Measurements from ENCODE around the gene HS2ST1.

HS2ST1 gene

DNA sequence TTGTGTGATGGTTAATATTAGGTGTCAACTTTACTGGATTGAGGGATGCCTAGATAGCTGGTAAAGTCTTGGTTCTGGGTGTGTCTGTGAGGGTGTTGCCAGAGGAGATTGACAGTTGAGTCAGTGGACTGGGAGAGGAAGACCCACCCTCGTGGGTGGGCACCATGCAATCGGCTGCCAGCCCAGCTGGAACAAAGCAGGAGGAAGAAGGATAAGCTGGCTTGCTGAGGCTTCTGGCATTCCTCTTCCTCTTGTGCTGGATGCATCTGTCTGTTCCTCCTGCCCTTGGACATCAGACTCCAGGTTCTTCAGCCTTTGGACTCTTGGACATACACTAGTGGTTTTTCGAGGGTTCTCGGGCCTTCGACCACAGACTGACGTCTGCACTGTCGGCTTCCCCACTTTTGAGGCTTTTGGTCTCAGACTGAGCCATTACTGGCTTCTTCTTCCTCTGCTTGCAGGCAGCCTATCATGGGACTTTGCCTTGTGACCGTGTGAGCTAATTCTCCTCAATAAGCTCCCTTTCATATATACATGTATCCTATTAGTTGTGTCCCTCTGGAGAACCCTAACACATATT is 230.0 kb downstream of the HS2ST1 start:
- DNase-seq = no peak

DNA sequence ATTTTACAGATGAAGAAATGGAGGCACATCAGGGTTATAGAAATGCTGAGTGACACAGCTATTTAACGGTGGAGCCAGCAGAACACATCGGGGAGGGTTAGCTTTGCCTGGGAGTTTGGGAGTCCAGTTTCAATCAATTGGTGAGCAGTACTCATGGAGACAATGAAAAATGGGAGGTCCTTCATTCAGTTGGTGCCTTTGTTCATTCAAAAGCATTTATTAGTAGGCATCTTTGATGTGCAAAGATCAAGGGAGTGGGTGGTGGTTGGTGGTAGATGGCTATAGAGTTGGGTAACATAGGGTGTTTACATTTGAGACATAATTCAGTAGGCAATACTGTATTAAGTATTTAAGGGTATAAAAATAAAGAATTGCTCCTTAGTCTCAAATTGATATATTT is 230.5 kb downstream of the HS2ST1 start:
- DNase-seq = no peak

DNA sequence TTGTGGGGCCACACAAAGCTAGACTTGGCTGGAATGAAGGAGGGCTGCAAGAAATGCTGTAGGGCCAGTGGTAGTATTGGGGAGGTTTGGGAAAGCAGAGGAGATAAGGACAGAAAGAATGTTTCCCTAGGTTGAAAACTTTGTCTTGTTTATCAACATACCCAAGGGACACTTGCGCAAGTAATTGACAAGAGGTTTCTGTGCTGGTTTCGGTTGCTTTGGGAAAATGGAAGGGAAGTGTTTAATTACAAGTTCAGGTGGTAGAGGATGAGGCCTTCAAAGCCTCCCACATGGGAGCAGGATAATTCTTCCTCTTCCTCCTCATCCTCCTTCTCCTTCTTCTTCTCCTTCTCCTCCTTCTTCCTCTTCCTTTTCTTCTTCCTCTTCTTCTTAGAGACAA is 232.1 kb downstream of the HS2ST1 start:
- DNase-seq = no peak

DNA sequence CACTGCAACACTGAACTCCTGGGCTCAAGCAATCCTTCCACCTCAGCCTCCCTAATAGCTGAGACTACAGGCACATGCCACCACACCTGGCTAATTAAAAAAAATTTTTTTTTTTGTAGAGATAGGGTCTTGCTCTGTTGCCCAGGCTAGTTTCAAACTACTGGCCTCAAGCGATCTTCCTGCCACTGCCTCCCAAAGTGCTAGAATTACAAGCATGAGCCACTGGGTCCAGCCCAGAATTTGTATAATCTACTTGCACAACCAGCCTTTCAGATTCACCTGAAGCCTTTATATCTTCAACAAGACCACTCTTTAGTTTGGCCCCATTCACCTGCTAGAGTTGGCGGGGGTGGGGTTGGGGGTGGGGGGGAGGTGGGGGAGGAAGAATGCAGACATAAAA is 232.6 kb downstream of the HS2ST1 start:
- no peak for DNase-seq

DNA sequence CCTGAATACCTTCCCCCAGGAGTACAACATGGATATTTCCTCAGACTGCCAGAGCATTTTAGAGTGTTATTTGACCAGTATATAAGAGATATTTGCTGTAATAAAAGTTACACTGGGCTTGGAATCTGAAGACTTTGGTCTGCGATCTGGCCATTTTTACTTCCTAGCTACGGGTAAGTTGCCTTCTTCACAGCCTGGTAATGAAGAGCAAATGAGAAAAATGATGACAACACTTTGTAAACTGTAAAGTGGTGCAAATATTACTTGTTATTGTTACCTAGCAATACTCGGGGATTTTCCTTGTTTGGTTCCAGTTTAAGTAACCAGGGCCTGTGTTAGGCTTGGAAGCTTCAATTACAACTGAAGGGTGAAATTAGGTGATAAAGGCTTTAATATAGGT is 233.4 kb downstream of the HS2ST1 start:
- no peak for DNase-seq

DNA sequence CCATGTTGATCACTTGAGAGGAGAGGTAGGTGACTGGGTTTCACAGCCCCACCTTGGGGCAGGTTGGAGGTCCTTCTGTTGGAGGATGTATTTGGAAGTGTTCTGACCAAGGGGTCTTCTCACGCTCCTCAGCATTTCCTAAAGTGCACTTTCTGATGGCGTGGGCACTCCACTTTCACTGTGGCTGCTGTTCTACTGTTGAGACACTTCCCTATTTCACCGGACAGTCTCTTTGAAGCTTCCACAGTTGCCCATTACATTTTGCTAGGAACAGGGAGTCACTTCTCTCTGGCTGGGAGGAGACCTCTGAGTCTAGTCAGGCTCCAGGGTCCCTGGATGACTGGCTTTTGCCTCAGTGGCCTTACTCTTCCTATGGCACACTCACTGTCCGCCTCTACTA is 234.2 kb downstream of the HS2ST1 start:
- no peak for DNase-seq

DNA sequence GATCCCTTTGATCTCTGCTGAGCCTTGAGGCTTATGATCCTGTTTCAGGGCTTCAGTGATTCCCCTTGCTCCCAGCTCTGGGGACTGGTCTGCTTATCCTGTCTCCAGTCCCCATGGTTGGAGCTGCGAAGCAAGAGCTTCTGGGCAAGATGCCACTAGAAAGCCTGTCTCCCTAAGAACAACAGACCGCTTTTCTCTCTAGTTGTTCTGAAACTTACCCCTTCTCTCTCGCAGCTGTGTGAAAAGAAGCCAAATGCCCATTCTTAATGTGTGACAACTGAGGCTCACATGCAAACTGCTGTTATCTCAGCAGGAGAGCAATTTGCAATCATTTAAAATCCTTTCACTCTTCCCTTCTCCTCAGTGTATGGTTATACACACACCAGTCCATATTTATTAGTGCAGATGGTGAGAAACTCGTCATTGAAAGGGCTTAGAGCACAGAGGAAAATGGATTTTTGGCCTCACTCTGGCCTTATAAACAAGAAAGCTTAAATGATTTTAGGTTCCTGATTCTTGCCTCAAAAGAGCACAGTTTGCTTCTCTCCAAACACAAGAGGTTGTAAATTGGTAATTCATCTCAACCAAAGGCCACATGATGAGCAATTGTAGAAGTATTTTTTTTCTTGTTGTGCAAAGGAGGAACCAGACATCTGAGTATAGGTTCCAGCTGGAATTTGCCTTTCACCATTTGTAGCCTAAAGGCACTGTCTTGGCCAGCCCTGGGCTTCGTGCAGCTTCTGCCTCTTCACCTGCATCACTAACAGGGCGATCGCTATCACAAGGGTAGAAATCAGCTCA is 235.0 kb downstream of the HS2ST1 start:
- peak; percentile 80 for DNase-seq

DNA sequence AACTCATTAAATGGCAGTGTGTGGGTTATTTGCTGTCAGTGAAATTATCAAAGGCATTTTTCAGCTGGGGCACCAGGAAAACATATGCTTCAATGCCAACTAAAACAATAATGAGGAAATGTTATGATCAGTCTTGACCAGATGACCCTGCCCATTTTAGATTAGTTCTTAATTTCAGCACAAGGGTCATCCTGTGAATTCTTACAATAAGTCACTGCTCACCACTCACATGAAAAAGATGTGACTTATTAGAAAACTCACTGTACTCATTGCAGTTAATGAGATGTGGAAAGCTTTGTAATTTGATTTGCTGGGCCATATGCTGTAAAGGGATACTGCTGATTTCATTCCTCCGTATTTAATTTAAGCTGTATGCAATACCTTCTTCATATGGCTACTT is 235.7 kb downstream of the HS2ST1 start:
- no peak for DNase-seq

DNA sequence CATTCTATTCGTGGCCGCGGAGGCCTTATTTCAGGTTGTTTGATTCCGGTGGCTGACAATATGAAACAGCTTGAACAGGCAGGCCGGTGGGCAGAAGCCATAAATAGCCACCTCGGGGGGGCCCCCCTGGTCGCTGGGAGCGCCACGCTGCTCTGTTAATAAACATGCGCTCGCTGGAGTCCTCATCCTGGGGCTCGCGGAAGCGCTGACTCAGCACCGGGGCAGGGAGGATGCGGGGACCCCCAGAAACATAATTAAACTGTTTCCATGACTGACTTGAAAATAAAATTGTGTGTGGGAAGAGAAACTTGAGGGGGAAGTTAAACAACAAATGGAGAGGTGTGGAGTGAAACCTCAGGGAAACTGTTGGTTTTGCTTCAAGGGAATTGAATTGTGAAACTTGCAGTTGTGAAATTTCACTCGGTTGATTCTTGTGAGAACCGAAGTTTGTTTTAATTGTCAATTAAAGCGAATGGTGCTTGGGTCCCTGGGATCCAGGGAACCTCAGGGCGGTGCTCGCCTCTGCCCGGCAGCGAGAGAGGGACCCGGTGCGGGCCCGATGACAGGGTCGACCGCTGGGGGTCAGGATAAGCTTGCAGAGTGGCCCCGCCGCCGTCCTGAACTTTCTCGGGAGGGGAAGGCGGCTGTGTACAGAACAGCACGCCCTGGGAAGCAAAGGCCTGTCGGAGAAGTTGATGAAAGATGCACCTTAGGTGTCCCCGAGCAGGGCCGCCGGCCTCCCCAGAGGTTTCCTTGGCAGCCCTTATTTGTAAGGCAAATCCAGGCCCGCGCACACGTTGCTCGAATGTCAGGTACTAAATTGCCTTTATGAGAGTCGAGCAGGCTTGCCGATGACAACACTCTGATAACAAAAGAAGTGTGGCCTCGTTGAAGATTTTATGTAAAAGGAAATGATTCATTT is 237.3 kb downstream of the HS2ST1 start:
- peak; percentile 77 for DNase-seq

DNA sequence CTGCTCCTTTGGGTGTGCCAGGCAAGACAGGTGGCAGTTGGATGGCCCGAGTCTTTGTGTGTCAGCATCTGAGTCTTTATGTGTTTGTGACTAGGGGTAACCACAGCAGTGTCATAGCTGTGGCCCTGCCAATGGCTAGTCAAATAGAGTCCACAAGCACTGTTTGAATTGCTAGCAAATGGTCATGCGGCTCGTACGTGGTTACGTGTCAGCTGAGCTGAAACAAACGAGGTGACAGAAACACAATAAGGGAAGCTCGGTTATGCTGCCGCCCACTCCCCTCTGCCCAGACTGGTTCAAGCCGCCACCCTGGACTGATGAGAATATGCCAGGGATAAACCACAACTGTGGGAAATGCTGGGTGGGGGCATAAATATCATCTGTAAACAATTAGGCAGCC is 239.9 kb downstream of the HS2ST1 start:
- DNase-seq = peak; percentile 6

DNA sequence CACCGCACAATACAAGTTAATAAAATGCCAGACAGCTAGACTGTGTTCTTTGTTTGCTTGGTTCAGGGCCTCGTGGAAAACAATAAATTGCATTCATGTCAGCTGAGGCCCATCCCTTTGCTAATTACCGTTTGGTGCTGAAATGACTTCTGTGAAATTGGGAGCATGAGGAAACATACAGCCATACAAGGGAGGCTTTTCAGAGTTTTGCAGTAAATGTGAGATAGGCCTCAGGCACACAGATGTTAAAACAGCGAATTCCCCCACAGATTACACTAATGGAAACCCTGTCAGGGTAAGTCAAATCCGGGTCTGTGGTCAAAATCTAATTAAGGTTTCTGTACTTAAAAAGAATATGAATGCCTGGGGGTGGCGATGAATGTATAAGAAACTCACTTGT is 240.7 kb downstream of the HS2ST1 start:
- no peak for DNase-seq

DNA sequence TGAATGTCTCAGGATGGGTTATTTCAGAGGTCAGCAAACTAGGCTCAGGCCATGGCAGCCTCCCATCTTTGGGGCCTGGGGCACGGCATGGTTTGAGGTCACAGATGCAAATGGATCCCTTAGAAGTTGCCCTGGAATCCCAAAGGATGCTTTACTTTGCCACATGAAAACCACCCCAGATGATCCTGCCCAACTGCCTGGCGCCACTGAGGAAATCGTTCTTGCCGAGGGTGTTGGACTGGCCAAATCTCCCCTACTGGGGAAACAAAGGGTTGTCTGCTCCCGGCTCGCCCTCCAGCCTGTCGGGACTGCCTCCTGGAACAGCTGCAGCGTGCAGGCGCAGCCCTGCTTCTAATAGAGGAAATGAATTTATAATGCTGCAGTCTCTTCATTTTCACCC is 241.2 kb downstream of the HS2ST1 start:
- DNase-seq = no peak

DNA sequence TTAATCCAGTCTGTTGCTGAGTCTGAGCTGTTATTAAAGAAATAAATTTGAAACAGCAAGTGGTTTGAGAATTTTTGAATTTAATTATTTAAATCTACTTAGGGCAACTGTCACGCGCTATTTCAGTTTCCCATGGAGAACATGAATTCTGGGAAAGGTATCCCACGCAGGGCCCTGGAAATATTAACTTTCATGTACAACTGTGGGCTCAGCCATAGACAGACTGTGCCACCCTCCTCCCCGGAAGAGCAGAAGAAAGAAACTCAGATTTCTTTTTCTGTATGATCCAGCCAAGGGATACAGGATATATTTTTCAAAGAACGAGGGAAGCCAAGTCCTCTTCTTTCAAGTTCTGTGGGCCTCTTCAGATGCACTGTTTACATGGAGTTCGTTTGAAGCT is 241.7 kb downstream of the HS2ST1 start:
- no peak for DNase-seq

DNA sequence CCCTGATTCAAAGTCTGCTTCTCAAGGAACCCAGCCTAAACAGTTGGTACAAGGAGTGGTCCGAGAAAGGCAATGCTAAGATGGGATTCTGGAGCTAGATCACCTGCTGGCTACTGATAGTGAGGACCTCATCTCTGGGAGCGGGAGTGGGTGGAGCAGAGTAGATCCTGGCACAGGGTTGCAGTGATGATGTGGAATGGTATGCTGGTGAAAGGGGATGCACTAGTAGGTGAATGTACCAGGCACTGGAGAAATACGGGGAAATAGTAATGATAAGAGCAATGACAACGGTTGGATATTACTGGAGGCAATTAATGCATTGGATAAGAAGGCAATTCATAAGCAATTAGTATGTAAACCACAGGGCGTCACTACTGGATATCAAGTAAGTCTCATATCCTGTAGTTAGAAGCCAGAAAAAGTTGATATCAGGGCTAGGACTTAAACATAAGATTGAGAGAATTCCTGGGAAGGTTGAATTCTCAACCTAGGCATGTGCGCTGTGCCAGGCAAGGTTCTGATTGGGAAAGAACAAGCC is 245.0 kb downstream of the HS2ST1 start:
- no peak for DNase-seq
